ENCODE data around the gene TRIM7.

- TF ChIP-seq CTCF (IDR thresholded peaks at IDR 0.05) (no peak), POLR2A (IDR thresholded peaks at IDR 0.05) (no peak)
Observed at GRCh38 chr5:181241393-181241975, 36.5 kb upstream of the TRIM7 start.

All from adrenal gland (tissue), 5 donors.